B cell (primary cell): Measurements from ENCODE around the gene AP1M2. TPM values are rescaled to one million over a fixed set of nuclear protein-coding genes. Genes with fewer than 3 reads are reported as not detected.
A peak's percentile ranks its signal among the peaks of the same experiment; 100 is the strongest.

Experiments
- ATAC-seq: fragments of 200-7000 bp; cut with Tn5 transposase; one replicate; pipeline ENCODE4 v1.10.0; 2021; ENCODE audit warnings: low read depth, mild to moderate bottlenecking, moderate number of reproducible peaks, moderate library complexity
- CTCF ChIA-PET: fragments of 350-600 bp; sonication (Branson Sonifier 250); formaldehyde crosslinking; loops from one replicate; lab custom pipeline; 2021; ENCODE audit warnings: antibody characterized with exemption, inconsistent platforms; lab: Charles Lee
- POLR2A ChIA-PET: fragments of 350-600 bp; sonication (Branson Sonifier 250); formaldehyde crosslinking; loops from one replicate; lab custom pipeline; 2021; ENCODE audit warnings: antibody characterized with exemption; lab: Charles Lee
- DNase-seq: peaks from one replicate; pipeline ENCODE4 v3.0.0; 2013
- H2AFZ ChIP-seq: 2 replicates; pipeline ENCODE4 v1.6.1; 2012; ENCODE audit warnings: mild to moderate bottlenecking, low read depth, low read length; ENCODE audit not compliant: insufficient read depth, poor library complexity, severe bottlenecking
- H3K27ac ChIP-seq, 2 donors: 1 replicate in 1 of 2; 2 replicates in 1 of 2; pipeline ENCODE4 v1.5.1; 2012 to 2013; ENCODE audit warnings: low read length in 2 of 2, mild to moderate bottlenecking in 2 of 2, moderate library complexity in 1 of 2
- H3K27me3 ChIP-seq, 4 experiments: fragments of 200-600 bp in 1 of 4; sonication (generic) in 1 of 4; replicated peaks in 1 of 4; 1 replicate in 2 of 4; 2 replicates in 2 of 4; pipeline versions ENCODE4 v1.6.1 to v1.7.0; 2013 to 2016; ENCODE audit warnings: low read length in 3 of 4, mild to moderate bottlenecking in 2 of 4, mixed read lengths in 1 of 4, moderate library complexity in 1 of 4; ENCODE audit not compliant: insufficient read depth in 4 of 4, control insufficient read depth in 3 of 4; ENCODE audit errors: control extremely low read depth in 1 of 4
- H3K36me3 ChIP-seq, 2 experiments: replicated peaks in 1 of 2; 1 replicate in 1 of 2; 2 replicates in 1 of 2; pipeline versions ENCODE4 v1.6.1 to v1.7.1; 2013; ENCODE audit warnings: low read length in 1 of 2; ENCODE audit not compliant: insufficient read depth in 2 of 2, control insufficient read depth in 1 of 2; ENCODE audit errors: control extremely low read depth in 1 of 2, extremely low read depth in 1 of 2
- H3K4me1 ChIP-seq, 2 donors: fragments of 200-600 bp in 1 of 2; sonication (generic) in 1 of 2; 1 replicate in 1 of 2; 2 replicates in 1 of 2; pipeline versions ENCODE4 v1.5.1 to v1.6.1; 2013 to 2017; ENCODE audit warnings: low read length in 2 of 2; ENCODE audit not compliant: control insufficient read depth in 2 of 2, insufficient read depth in 2 of 2
- H3K4me2 ChIP-seq: replicated peaks from 2 replicates; pipeline ENCODE3; 2012; ENCODE audit warnings: mild to moderate bottlenecking, low read depth, low read length; ENCODE audit not compliant: poor library complexity, severe bottlenecking
- H3K4me3 ChIP-seq, 5 experiments: fragments of 200-600 bp in 1 of 5; sonication (generic) in 1 of 5; 1 replicate in 3 of 5; 2 replicates in 2 of 5; pipeline versions ENCODE4 v1.5.1 to v1.7.0; 2011 to 2016; ENCODE audit warnings: low read length in 4 of 5, mild to moderate bottlenecking in 4 of 5, low read depth in 2 of 5, control low read depth in 1 of 5, moderate library complexity in 1 of 5; ENCODE audit not compliant: insufficient read depth in 1 of 5; ENCODE audit errors: control extremely low read depth in 1 of 5, extremely low read depth in 1 of 5
- H3K79me2 ChIP-seq: fragments of 200-600 bp; sonication (generic); one replicate; pipeline ENCODE4 v1.6.0; 2016; ENCODE audit warnings: low read length; ENCODE audit not compliant: control insufficient read depth, insufficient read depth
- H3K9ac ChIP-seq: fragments of 200-600 bp; sonication (generic); 2 replicates; pipeline ENCODE4 v1.6.1; 2017; ENCODE audit warnings: mild to moderate bottlenecking, low read length, moderate library complexity
- H3K9me3 ChIP-seq, 3 donors: one replicate each; pipeline versions ENCODE4 v1.6.1 to v1.7.1; 2013; ENCODE audit warnings: low read length in 2 of 3; ENCODE audit not compliant: control insufficient read depth in 2 of 3, insufficient read depth in 1 of 3; ENCODE audit errors: control extremely low read depth in 1 of 3
- H4K20me1 ChIP-seq: 2 replicates; pipeline ENCODE4 v1.6.0; 2012; ENCODE audit warnings: mild to moderate bottlenecking, low read length; ENCODE audit not compliant: insufficient read depth, control insufficient read depth, poor library complexity, severe bottlenecking
- H3K27ac Mint-ChIP-seq: one replicate; pipeline ENCODE4 v1.8.0; 2021; ENCODE audit warnings: mixed read lengths
- H3K27me3 Mint-ChIP-seq: one replicate; pipeline ENCODE4 v1.8.0; 2021; ENCODE audit warnings: mixed read lengths
- H3K4me1 Mint-ChIP-seq: one replicate; pipeline ENCODE4 v1.8.0; 2021; ENCODE audit warnings: mixed read lengths
- H3K4me3 Mint-ChIP-seq: one replicate; pipeline ENCODE4 v1.8.0; 2021; ENCODE audit warnings: mixed read lengths
- H3K9me3 Mint-ChIP-seq: one replicate; pipeline ENCODE4 v1.8.0; 2022; ENCODE audit warnings: mixed read lengths; ENCODE audit not compliant: insufficient read depth
- EZH2 ChIP-seq: IDR thresholded peaks from 2 replicates; pipeline ENCODE4 v1.6.1; 2012; ENCODE audit warnings: borderline replicate concordance, low read depth, mild to moderate bottlenecking, moderate library complexity, low read length; ENCODE audit not compliant: insufficient read depth, poor library complexity, severe bottlenecking
- WGBS: methylation state at CpG from one replicate; pipeline ENCODE4 v1.1.5; 2013; ENCODE audit warnings: missing lambda C conversion rate; ENCODE audit not compliant: insufficient coverage; 5-methylcytosine and 5-hydroxymethylcytosine counted together
- intact Hi-C: fragments of 100-400 bp; cut with micrococcal nuclease; formaldehyde crosslinking; loops from one replicate; pipeline ENCODE4 v1.10.0; 2022
- polyA minus RNA-seq: library from RNA; depleted of rRNA, polyadenylated mRNA; stranded (reverse); fragments of >200 nt; gene quantifications from 2 replicates; pipeline ENCODE4 v1.2.3, GENCODE V29; 2012
- polyA plus RNA-seq: library from polyadenylated mRNA; depleted of rRNA; stranded (reverse); fragments of >200 nt; gene quantifications from 2 replicates; pipeline ENCODE4 v1.2.3, GENCODE V29; 2012
- total RNA-seq, 2 donors: library from RNA; stranded (reverse); fragments of 120-200 nt in 1 of 2; gene quantifications; 1 replicate in 1 of 2; 2 replicates in 1 of 2; pipeline versions ENCODE4 v1.2.3 to v1.2.4, GENCODE V29; 2013 to 2022
- TF ChIP-seq, protein P1 (sequence below): fragments of 200-600 bp; IDR thresholded peaks from one replicate; pipeline ENCODE4 v1.8.0; 2022; ENCODE audit warnings: antibody characterized with exemption, mild to moderate bottlenecking

Gene AP1M2
- total RNA-seq (not detected in 2 replicates), polyA plus RNA-seq (not detected in 2 replicates), polyA minus RNA-seq (not detected in 2 replicates)
- 0.51 TPM for total RNA-seq (2013)

DNA sequence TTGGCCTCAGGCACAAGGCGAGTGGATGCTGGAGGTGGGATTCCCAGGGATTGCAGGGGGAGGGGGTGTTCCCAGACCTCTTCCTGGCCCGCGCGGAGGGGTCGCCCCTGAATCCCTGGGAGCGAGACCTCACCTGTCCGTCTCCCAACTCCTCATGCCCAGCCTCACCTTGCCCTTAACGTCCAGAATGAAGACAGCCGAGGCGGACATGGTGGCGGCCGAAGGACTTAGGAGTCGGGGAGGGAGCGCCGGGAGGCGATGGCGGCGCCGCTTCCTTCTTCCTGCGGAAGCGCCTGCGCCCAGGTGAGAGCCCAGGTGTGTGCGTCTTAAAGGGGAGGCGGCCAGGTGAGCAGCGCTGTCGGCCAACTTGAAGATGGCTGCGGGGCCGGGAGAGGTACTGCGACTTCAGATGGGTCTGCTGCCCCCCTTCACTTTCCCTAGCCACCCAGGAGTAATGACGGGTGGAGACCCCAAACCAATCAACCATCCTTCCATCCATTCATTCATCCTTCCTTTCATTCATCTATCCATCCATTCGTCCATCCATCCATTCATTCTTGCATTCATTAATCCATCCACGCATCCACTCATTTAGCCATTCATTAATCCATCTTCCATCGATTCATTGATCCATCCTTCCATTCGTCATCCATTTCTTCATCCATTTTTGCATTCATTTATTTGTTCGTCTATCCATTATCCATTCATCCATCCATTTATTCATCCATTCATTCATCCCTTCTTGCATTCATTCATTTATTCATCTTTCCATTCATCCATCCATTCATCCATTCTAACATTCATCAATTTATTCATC is at the start of gene AP1M2:
Gene AP1M2, minus strand, starts transcription at position 291 of the 817 bp plus-strand sequence. Its CDS starts 81 bp downstream, at position 210.
- TF ChIP-seq EZH2, result no peak
- TF ChIP-seq, protein P1, sequence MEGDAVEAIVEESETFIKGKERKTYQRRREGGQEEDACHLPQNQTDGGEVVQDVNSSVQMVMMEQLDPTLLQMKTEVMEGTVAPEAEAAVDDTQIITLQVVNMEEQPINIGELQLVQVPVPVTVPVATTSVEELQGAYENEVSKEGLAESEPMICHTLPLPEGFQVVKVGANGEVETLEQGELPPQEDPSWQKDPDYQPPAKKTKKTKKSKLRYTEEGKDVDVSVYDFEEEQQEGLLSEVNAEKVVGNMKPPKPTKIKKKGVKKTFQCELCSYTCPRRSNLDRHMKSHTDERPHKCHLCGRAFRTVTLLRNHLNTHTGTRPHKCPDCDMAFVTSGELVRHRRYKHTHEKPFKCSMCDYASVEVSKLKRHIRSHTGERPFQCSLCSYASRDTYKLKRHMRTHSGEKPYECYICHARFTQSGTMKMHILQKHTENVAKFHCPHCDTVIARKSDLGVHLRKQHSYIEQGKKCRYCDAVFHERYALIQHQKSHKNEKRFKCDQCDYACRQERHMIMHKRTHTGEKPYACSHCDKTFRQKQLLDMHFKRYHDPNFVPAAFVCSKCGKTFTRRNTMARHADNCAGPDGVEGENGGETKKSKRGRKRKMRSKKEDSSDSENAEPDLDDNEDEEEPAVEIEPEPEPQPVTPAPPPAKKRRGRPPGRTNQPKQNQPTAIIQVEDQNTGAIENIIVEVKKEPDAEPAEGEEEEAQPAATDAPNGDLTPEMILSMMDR, result no peak

More for the DNA sequence above, at the start of gene AP1M2:
- DNase-seq (no peak), ATAC-seq (no peak)
- H3K4me1 ChIP-seq, result no peaks in the 10 kb centered on the region
- no peak within 1 kb of the TSS for H3K27ac ChIP-seq
- CTCF ChIA-PET, result interaction anchor here (1.5 to 9.2 kb wide), 2 partner anchors 57 to 113 kb away, joined by 4 to 464 read pairs; no protein-coding TSS in a partner anchor
- H3K4me1 Mint-ChIP-seq, result peaks cover 11% of the 10 kb centered on the region
- H3K27me3 ChIP-seq, result no peaks in the 10 kb centered on the region
- no peak within 1 kb of the TSS for H3K9ac ChIP-seq
- no peak within 1 kb of the TSS for H3K27ac Mint-ChIP-seq
- H3K79me2 ChIP-seq, result no peaks in the 10 kb centered on the region
- intact Hi-C loops, result no loop called here
- no peak within 1 kb of the TSS for H3K4me3 Mint-ChIP-seq
- peaks cover 4% of the 10 kb centered on the region for H3K27me3 Mint-ChIP-seq
- H2AFZ ChIP-seq, result peak within 1 kb of the TSS; percentile 33
- H3K4me2 ChIP-seq, result no peak within 1 kb of the TSS
- 46% methylated on average over 30 of the region's 35 CpGs for WGBS
- no peaks in the 10 kb centered on the region for H3K9me3 ChIP-seq
- no peak within 1 kb of the TSS for H3K4me3 ChIP-seq
- H3K9me3 Mint-ChIP-seq, result no peaks in the 10 kb centered on the region
- POLR2A ChIA-PET, result no interaction called here
- no peaks in the 10 kb centered on the region for H3K36me3 ChIP-seq
- no peaks in the 10 kb centered on the region for H4K20me1 ChIP-seq
